ENCODE data around the gene ACOT8.

Gene ACOT8

GRCh38 chr20:45818239-45818638 lies 39.0 kb downstream of the ACOT8 start:
- H2AFZ ChIP-seq (ENCODE audit: low read length) = no peak overlapping the region
- H3F3A ChIP-seq (ENCODE audit: insufficient read depth, low read length) = peaks cover 22% of the 10 kb centered on the region
- H3K79me2 ChIP-seq (ENCODE audit: low read length) = peaks cover 11% of the 10 kb centered on the region
- H3K4me1 ChIP-seq (ENCODE audit: low read length) = no peaks in the 10 kb centered on the region
- H3K4me3 ChIP-seq (ENCODE audit: low read length) = no peak overlapping the region
- no peaks in the 10 kb centered on the region for H3K27me3 ChIP-seq (replicated peaks; ENCODE audit: insufficient read depth, low read length)
- H3K36me3 ChIP-seq (replicated peaks; ENCODE audit: insufficient read depth, low read length) = 0 out of 2 replicates have a peak, but pooled peaks cover 3% of the 10 kb centered on the region
- H4K20me1 ChIP-seq (ENCODE audit: insufficient read depth, low read length) = no peaks in the 10 kb centered on the region
- no peaks in the 10 kb centered on the region for H3K9me2 ChIP-seq (replicated peaks; ENCODE audit: insufficient read depth, low read length)
- no peaks in the 10 kb centered on the region for H3K9me3 ChIP-seq (replicated peaks; ENCODE audit: insufficient read depth, low read length)
- TF ChIP-seq EZH2phosphoT487 (IDR thresholded peaks at IDR 0.05; ENCODE audit: low read length) (no peak), CTCF (IDR thresholded peaks at IDR 0.05; ENCODE audit: low read length) (no peak)
- no peak for DNase-seq
- H3K4me2 ChIP-seq (ENCODE audit: low read depth, low read length) = no peak overlapping the region
- H3K9ac ChIP-seq (ENCODE audit: low read length) = no peak overlapping the region
- H3K27ac ChIP-seq (ENCODE audit: low read length) = no peak overlapping the region

GRCh38 chr20:45817376-45818194 lies 39.6 kb downstream of the ACOT8 start:
- no peak overlapping the region for H3K27ac ChIP-seq (ENCODE audit: low read length)
- no peak for DNase-seq
- no peaks in the 10 kb centered on the region for H3K27me3 ChIP-seq (replicated peaks; ENCODE audit: insufficient read depth, low read length)

GRCh38 chr20:45816951-45817350 lies 40.2 kb downstream of the ACOT8 start:
- Histone ChIP-seq H3K4me3 (ENCODE audit: low read length) (no peak overlapping the region), H3K27ac (ENCODE audit: low read length) (no peak overlapping the region), H3K79me2 (ENCODE audit: low read length) (peaks cover 19% of the 10 kb centered on the region), H3K9me3 (replicated peaks; ENCODE audit: insufficient read depth, low read length) (no peaks in the 10 kb centered on the region), H3K4me2 (ENCODE audit: low read depth, low read length) (no peak overlapping the region), H3K9me2 (replicated peaks; ENCODE audit: insufficient read depth, low read length) (no peaks in the 10 kb centered on the region), H3K36me3 (replicated peaks; ENCODE audit: insufficient read depth, low read length) (0 out of 2 replicates have a peak, but pooled peaks cover 3% of the 10 kb centered on the region), H3F3A (ENCODE audit: insufficient read depth, low read length) (peaks cover 22% of the 10 kb centered on the region), H3K27me3 (replicated peaks; ENCODE audit: insufficient read depth, low read length) (no peaks in the 10 kb centered on the region), H2AFZ (ENCODE audit: low read length) (no peak overlapping the region), H3K4me1 (ENCODE audit: low read length) (no peaks in the 10 kb centered on the region), H3K9ac (ENCODE audit: low read length) (no peak overlapping the region), H4K20me1 (ENCODE audit: insufficient read depth, low read length) (no peaks in the 10 kb centered on the region)
- TF ChIP-seq EZH2phosphoT487 (IDR thresholded peaks at IDR 0.05; ENCODE audit: low read length) (no peak), EZH2 (optimal IDR thresholded peaks at IDR 0.05; ENCODE audit: low read depth, low read length) (no peak)
- no peak for DNase-seq

More at GRCh38 chr20:45817376-45818194, 39.6 kb downstream of the ACOT8 start:
- H3K79me2 ChIP-seq (ENCODE audit: low read length) = peaks cover 17% of the 10 kb centered on the region
- H3K9ac ChIP-seq (ENCODE audit: low read length) = no peak overlapping the region
- H3K4me3 ChIP-seq (ENCODE audit: low read length) = no peak overlapping the region
- TF ChIP-seq EZH2 (optimal IDR thresholded peaks at IDR 0.05; ENCODE audit: low read depth, low read length) (no peak), CTCF (IDR thresholded peaks at IDR 0.05; ENCODE audit: low read length) (no peak), EZH2phosphoT487 (IDR thresholded peaks at IDR 0.05; ENCODE audit: low read length) (no peak)
- H3K9me3 ChIP-seq (replicated peaks; ENCODE audit: insufficient read depth, low read length) = no peaks in the 10 kb centered on the region
- 0 out of 2 replicates have a peak, but pooled peaks cover 3% of the 10 kb centered on the region for H3K36me3 ChIP-seq (replicated peaks; ENCODE audit: insufficient read depth, low read length)
- no peaks in the 10 kb centered on the region for H3K9me2 ChIP-seq (replicated peaks; ENCODE audit: insufficient read depth, low read length)
- H4K20me1 ChIP-seq (ENCODE audit: insufficient read depth, low read length) = no peaks in the 10 kb centered on the region
- peaks cover 22% of the 10 kb centered on the region for H3F3A ChIP-seq (ENCODE audit: insufficient read depth, low read length)
- H2AFZ ChIP-seq (ENCODE audit: low read length) = no peak overlapping the region
- H3K4me1 ChIP-seq (ENCODE audit: low read length) = no peaks in the 10 kb centered on the region
- H3K4me2 ChIP-seq (ENCODE audit: low read depth, low read length) = no peak overlapping the region

GRCh38 chr20:45814314-45814713 lies 42.9 kb downstream of the ACOT8 start:
- Histone ChIP-seq H3K4me2 (ENCODE audit: low read depth, low read length) (no peak overlapping the region), H3F3A (ENCODE audit: insufficient read depth, low read length) (peaks cover 19% of the 10 kb centered on the region), H3K79me2 (ENCODE audit: low read length) (peaks cover 19% of the 10 kb centered on the region), H3K4me1 (ENCODE audit: low read length) (no peaks in the 10 kb centered on the region), H3K27ac (ENCODE audit: low read length) (no peak overlapping the region), H3K9me2 (replicated peaks; ENCODE audit: insufficient read depth, low read length) (no peaks in the 10 kb centered on the region), H3K9ac (ENCODE audit: low read length) (no peak overlapping the region), H3K36me3 (replicated peaks; ENCODE audit: insufficient read depth, low read length) (0 out of 2 replicates have a peak, but pooled peaks cover 3% of the 10 kb centered on the region), H3K4me3 (ENCODE audit: low read length) (no peak overlapping the region), H3K9me3 (replicated peaks; ENCODE audit: insufficient read depth, low read length) (no peaks in the 10 kb centered on the region), H3K27me3 (replicated peaks; ENCODE audit: insufficient read depth, low read length) (no peaks in the 10 kb centered on the region), H2AFZ (ENCODE audit: low read length) (no peak overlapping the region), H4K20me1 (ENCODE audit: insufficient read depth, low read length) (no peaks in the 10 kb centered on the region)
- no peak for DNase-seq
- TF ChIP-seq EZH2 (optimal IDR thresholded peaks at IDR 0.05; ENCODE audit: low read depth, low read length) (no peak), EZH2phosphoT487 (IDR thresholded peaks at IDR 0.05; ENCODE audit: low read length) (no peak), CTCF (IDR thresholded peaks at IDR 0.05; ENCODE audit: low read length) (no peak)

Measured in MM.1S (cell line).